ENCODE measurements around the gene PPP6C. TPM values are rescaled to one million over a fixed set of nuclear protein-coding genes. Genes with fewer than 3 reads are reported as not detected.

Gene PPP6C
- total and polyA plus RNA-seq, 2 experiments from 2014 or later: 31.9 to 46.4 TPM

DNA sequence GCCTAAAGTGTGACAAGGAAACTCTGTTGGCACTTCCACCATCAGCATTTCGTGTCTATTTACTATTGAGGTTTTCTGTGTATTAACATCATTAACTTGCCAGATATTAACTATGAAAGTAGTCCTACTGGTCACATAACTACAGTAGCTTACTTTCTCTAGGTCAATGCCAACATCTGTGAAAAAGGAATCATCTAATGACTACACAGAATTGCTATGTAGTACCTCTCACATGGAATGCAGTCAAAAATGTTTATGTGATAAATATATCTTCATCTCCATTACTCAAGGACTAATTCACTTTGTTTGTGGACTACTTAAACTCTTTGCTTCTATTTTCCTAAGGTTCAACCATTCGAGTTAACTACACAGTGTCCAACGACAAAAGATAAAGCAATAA is 48.4 kb downstream of the PPP6C start:
- H3K27ac Mint-ChIP-seq: no peak overlapping the region
- H3F3A ChIP-seq (replicated peaks; ENCODE audit: low read depth): no peaks in the 10 kb centered on the region
- no peaks in the 10 kb centered on the region for H3K36me3 ChIP-seq (ENCODE audit: insufficient read depth)
- no peak overlapping the region for H3K27ac ChIP-seq (ENCODE audit: low read depth)
- no peak overlapping the region for H3K4me3 ChIP-seq
- H3K79me2 ChIP-seq (replicated peaks; ENCODE audit: insufficient read depth): peaks cover 61% of the 10 kb centered on the region
- no peaks in the 10 kb centered on the region for H3K9me3 Mint-ChIP-seq
- H3K27me3 Mint-ChIP-seq (ENCODE audit: insufficient read depth, low read depth, poor library complexity): peaks cover 13% of the 10 kb centered on the region
- ATAC-seq: no peak
- no peak for DNase-seq (ENCODE audit: low spot score)
- no peak overlapping the region for H3K4me3 Mint-ChIP-seq
- H2AFZ ChIP-seq: no peak overlapping the region
- peaks cover 12% of the 10 kb centered on the region; the same call in 1 of the 2 replicates for H3K4me1 ChIP-seq (ENCODE audit: insufficient read depth)
- no peaks in the 10 kb centered on the region; the same call in 1 of the 2 replicates for H4K20me1 ChIP-seq (replicated peaks; ENCODE audit: insufficient read depth)
- H3K36me3 Mint-ChIP-seq (ENCODE audit: low read depth): peaks cover 23% of the 10 kb centered on the region
- H3K27me3 ChIP-seq (ENCODE audit: insufficient read depth): no peaks in the 10 kb centered on the region
- no peaks in the 10 kb centered on the region for H3K9me2 ChIP-seq (ENCODE audit: insufficient read depth)
- peaks cover 11% of the 10 kb centered on the region for H3K4me1 Mint-ChIP-seq
- no peak for TF ChIP-seq EZH2phosphoT487 (IDR thresholded peaks at IDR 0.05; ENCODE audit: unreplicated experiment)
- TF ChIP-seq POLR2AphosphoS5 (IDR thresholded peaks at IDR 0.05; ENCODE audit: low read depth): no peak
- TF ChIP-seq, protein P1, sequence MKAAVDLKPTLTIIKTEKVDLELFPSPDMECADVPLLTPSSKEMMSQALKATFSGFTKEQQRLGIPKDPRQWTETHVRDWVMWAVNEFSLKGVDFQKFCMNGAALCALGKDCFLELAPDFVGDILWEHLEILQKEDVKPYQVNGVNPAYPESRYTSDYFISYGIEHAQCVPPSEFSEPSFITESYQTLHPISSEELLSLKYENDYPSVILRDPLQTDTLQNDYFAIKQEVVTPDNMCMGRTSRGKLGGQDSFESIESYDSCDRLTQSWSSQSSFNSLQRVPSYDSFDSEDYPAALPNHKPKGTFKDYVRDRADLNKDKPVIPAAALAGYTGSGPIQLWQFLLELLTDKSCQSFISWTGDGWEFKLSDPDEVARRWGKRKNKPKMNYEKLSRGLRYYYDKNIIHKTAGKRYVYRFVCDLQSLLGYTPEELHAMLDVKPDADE (IDR thresholded peaks at IDR 0.05): no peak
- no peak for TF ChIP-seq CREB1 (CRISPR knock-in tag; IDR thresholded peaks at IDR 0.05; ENCODE audit: low read depth)
- no peak for TF ChIP-seq JUNB (IDR thresholded peaks at IDR 0.05; ENCODE audit: unreplicated experiment)
- TF ChIP-seq, protein P2, sequence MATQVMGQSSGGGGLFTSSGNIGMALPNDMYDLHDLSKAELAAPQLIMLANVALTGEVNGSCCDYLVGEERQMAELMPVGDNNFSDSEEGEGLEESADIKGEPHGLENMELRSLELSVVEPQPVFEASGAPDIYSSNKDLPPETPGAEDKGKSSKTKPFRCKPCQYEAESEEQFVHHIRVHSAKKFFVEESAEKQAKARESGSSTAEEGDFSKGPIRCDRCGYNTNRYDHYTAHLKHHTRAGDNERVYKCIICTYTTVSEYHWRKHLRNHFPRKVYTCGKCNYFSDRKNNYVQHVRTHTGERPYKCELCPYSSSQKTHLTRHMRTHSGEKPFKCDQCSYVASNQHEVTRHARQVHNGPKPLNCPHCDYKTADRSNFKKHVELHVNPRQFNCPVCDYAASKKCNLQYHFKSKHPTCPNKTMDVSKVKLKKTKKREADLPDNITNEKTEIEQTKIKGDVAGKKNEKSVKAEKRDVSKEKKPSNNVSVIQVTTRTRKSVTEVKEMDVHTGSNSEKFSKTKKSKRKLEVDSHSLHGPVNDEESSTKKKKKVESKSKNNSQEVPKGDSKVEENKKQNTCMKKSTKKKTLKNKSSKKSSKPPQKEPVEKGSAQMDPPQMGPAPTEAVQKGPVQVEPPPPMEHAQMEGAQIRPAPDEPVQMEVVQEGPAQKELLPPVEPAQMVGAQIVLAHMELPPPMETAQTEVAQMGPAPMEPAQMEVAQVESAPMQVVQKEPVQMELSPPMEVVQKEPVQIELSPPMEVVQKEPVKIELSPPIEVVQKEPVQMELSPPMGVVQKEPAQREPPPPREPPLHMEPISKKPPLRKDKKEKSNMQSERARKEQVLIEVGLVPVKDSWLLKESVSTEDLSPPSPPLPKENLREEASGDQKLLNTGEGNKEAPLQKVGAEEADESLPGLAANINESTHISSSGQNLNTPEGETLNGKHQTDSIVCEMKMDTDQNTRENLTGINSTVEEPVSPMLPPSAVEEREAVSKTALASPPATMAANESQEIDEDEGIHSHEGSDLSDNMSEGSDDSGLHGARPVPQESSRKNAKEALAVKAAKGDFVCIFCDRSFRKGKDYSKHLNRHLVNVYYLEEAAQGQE (IDR thresholded peaks at IDR 0.05; ENCODE audit: unreplicated experiment): no peak
- TF ChIP-seq ZNF114 (CRISPR knock-in tag; IDR thresholded peaks at IDR 0.05): no peak
- H3K4me2 ChIP-seq: no peak overlapping the region

DNA sequence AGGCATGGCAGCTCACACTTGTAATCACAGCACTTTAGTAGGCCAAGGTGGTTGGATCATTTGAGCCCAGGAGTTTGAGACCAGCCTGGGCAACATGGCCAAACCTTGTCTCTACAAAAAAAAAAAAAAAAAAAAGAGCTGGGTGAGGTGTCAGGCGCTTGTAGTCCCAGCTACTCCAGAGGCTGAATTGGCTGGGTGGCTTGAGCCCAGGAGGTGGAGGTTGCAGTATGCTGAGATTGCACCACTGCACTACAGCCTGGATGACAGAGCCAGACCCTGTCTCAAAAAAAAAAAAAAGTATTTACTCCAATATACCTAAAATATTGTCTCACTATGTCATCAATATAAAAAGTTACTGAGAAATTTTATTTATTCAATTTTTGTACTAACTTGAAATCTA is 49.0 kb downstream of the PPP6C start:
- H3K4me3 Mint-ChIP-seq: no peak overlapping the region
- H4K20me1 ChIP-seq (replicated peaks; ENCODE audit: insufficient read depth): peaks cover 3% of the 10 kb centered on the region; the same call in 1 of the 2 replicates
- no peak overlapping the region for H3K27ac Mint-ChIP-seq
- H3K9me2 ChIP-seq (ENCODE audit: insufficient read depth): no peaks in the 10 kb centered on the region
- H3F3A ChIP-seq (replicated peaks; ENCODE audit: low read depth): no peaks in the 10 kb centered on the region
- no peaks in the 10 kb centered on the region for H3K36me3 ChIP-seq (ENCODE audit: insufficient read depth)
- DNase-seq (ENCODE audit: low spot score) (no peak), ATAC-seq (no peak)
- no peaks in the 10 kb centered on the region for H3K27me3 ChIP-seq (ENCODE audit: insufficient read depth)
- TF ChIP-seq JUNB (IDR thresholded peaks at IDR 0.05; ENCODE audit: unreplicated experiment): no peak
- TF ChIP-seq ZNF331 (CRISPR knock-in tag; IDR thresholded peaks at IDR 0.05; ENCODE audit: low read depth): no peak
- no peak for TF ChIP-seq STAT1 (IDR thresholded peaks at IDR 0.05; ENCODE audit: unreplicated experiment)
- TF ChIP-seq, protein P1 (IDR thresholded peaks at IDR 0.05): no peak
- TF ChIP-seq NANOG (IDR thresholded peaks at IDR 0.05; ENCODE audit: borderline replicate concordance): no peak
- no peak for TF ChIP-seq EZH2 (IDR thresholded peaks at IDR 0.05; ENCODE audit: low read depth, unreplicated experiment)
- TF ChIP-seq, protein P2 (IDR thresholded peaks at IDR 0.05; ENCODE audit: unreplicated experiment): no peak
- no peak for TF ChIP-seq POLR2AphosphoS5 (IDR thresholded peaks at IDR 0.05; ENCODE audit: low read depth)
- TF ChIP-seq CREB1 (CRISPR knock-in tag; IDR thresholded peaks at IDR 0.05; ENCODE audit: low read depth): no peak
- TF ChIP-seq, protein P3, sequence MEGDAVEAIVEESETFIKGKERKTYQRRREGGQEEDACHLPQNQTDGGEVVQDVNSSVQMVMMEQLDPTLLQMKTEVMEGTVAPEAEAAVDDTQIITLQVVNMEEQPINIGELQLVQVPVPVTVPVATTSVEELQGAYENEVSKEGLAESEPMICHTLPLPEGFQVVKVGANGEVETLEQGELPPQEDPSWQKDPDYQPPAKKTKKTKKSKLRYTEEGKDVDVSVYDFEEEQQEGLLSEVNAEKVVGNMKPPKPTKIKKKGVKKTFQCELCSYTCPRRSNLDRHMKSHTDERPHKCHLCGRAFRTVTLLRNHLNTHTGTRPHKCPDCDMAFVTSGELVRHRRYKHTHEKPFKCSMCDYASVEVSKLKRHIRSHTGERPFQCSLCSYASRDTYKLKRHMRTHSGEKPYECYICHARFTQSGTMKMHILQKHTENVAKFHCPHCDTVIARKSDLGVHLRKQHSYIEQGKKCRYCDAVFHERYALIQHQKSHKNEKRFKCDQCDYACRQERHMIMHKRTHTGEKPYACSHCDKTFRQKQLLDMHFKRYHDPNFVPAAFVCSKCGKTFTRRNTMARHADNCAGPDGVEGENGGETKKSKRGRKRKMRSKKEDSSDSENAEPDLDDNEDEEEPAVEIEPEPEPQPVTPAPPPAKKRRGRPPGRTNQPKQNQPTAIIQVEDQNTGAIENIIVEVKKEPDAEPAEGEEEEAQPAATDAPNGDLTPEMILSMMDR (conservative IDR thresholded peaks at IDR 0.05; ENCODE audit: low read depth in 2 of 2): no peak
- H3K4me1 Mint-ChIP-seq: peaks cover 11% of the 10 kb centered on the region
- peaks cover 13% of the 10 kb centered on the region for H3K27me3 Mint-ChIP-seq (ENCODE audit: insufficient read depth, low read depth, poor library complexity)
- H3K9me3 Mint-ChIP-seq: no peaks in the 10 kb centered on the region
- H3K4me2 ChIP-seq: no peak overlapping the region
- peaks cover 12% of the 10 kb centered on the region; the same call in 1 of the 2 replicates for H3K4me1 ChIP-seq (ENCODE audit: insufficient read depth)
- H3K4me3 ChIP-seq: no peak overlapping the region
- H3K36me3 Mint-ChIP-seq (ENCODE audit: low read depth): peaks cover 23% of the 10 kb centered on the region
- no peak overlapping the region for H3K27ac ChIP-seq (ENCODE audit: low read depth)
- peaks cover 68% of the 10 kb centered on the region for H3K79me2 ChIP-seq (replicated peaks; ENCODE audit: insufficient read depth)
- H2AFZ ChIP-seq: no peak overlapping the region
